Retinal pigment epithelial cell (primary cell): ENCODE measurements around the gene FRMD3.

Experiments used
- DNase-seq: peaks from one replicate; pipeline ENCODE4 v3.0.0-alpha.2; 2010; ENCODE audit warnings: low read depth
- H3K4me3 ChIP-seq: 2 replicates; pipeline ENCODE4 v1.5.1; 2011; ENCODE audit warnings: mild to moderate bottlenecking, low read length, control low read depth, moderate library complexity
- CTCF ChIP-seq: conservative IDR thresholded peaks from 2 replicates; pipeline ENCODE4 v1.5.1; 2011; ENCODE audit warnings: low read depth, low read length, control low read depth, inconsistent platforms

The FRMD3 gene

GRCh38 chr9:83477120-83477519 lies 61.1 kb downstream of the FRMD3 start:
- no peak for DNase-seq
- no peak overlapping the region for H3K4me3 ChIP-seq
- no peak for TF ChIP-seq CTCF

GRCh38 chr9:83476513-83476912 lies 61.7 kb downstream of the FRMD3 start:
- no peak for DNase-seq
- H3K4me3 ChIP-seq: no peak overlapping the region
- no peak for TF ChIP-seq CTCF

GRCh38 chr9:83475741-83476140 lies 62.5 kb downstream of the FRMD3 start:
- no peak overlapping the region for H3K4me3 ChIP-seq
- no peak for DNase-seq
- TF ChIP-seq CTCF: no peak

GRCh38 chr9:83474631-83475030 lies 63.6 kb downstream of the FRMD3 start:
- no peak overlapping the region for H3K4me3 ChIP-seq
- no peak for TF ChIP-seq CTCF
- DNase-seq: no peak

GRCh38 chr9:83473488-83473971 lies 64.7 kb downstream of the FRMD3 start:
- no peak for TF ChIP-seq CTCF
- no peak overlapping the region for H3K4me3 ChIP-seq
- DNase-seq: no peak

- H3K4me3 ChIP-seq: no peak overlapping the region
- DNase-seq: no peak
- TF ChIP-seq CTCF: no peak
These were observed 65.4 kb downstream of the FRMD3 start for GRCh38 chr9:83472764-83473163.

- DNase-seq: no peak
- no peak overlapping the region for H3K4me3 ChIP-seq
- no peak for TF ChIP-seq CTCF
These were observed 66.0 kb downstream of the FRMD3 start for GRCh38 chr9:83472221-83472665.
